ENCODE data around the gene SLC12A6. TPM values are rescaled to one million over a fixed set of nuclear protein-coding genes. Genes with fewer than 3 reads are reported as not detected.

The SLC12A6 gene
- total RNA-seq, 1 experiment from 2014 or later: 15.1 TPM

DNA sequence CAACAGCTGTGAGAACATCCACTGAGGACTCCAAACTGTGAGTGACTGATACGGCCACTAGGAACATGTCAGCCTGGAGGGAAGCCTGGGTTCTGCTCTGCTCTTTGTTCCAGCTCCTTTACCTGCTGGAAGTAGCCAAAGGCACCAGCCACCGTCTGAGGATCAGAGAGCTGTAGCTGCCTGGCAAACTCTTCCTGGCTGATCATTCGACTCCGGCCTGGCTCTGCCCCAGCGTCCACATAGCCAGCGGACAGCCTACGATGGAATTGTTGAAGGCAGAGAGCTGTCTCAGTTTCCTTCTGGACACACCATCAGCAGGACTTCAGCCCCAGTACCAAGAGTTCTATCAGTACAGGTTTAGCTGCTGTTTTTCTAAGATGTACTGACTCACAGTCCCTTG is 23.7 kb upstream of the SLC12A6 start:
- POLR2A ChIA-PET: no interaction called here
- no TSS peak for BruUV-seq (replicated peaks)
- TF ChIP-seq EZH2phosphoT487 (IDR thresholded peaks at IDR 0.05; ENCODE audit: borderline replicate concordance): no peak
- no peak for TF ChIP-seq YY1 (IDR thresholded peaks at IDR 0.05; ENCODE audit: extremely low read depth, insufficient replicate concordance, low read depth, low read length)
- TF ChIP-seq, protein P1, sequence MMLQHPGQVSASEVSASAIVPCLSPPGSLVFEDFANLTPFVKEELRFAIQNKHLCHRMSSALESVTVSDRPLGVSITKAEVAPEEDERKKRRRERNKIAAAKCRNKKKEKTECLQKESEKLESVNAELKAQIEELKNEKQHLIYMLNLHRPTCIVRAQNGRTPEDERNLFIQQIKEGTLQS (IDR thresholded peaks at IDR 0.05): no peak
- TF ChIP-seq SP1 (IDR thresholded peaks at IDR 0.05; ENCODE audit: low read depth): no peak
- TF ChIP-seq SIN3A (IDR thresholded peaks at IDR 0.05; ENCODE audit: low read depth): no peak
- TF ChIP-seq, protein P2, sequence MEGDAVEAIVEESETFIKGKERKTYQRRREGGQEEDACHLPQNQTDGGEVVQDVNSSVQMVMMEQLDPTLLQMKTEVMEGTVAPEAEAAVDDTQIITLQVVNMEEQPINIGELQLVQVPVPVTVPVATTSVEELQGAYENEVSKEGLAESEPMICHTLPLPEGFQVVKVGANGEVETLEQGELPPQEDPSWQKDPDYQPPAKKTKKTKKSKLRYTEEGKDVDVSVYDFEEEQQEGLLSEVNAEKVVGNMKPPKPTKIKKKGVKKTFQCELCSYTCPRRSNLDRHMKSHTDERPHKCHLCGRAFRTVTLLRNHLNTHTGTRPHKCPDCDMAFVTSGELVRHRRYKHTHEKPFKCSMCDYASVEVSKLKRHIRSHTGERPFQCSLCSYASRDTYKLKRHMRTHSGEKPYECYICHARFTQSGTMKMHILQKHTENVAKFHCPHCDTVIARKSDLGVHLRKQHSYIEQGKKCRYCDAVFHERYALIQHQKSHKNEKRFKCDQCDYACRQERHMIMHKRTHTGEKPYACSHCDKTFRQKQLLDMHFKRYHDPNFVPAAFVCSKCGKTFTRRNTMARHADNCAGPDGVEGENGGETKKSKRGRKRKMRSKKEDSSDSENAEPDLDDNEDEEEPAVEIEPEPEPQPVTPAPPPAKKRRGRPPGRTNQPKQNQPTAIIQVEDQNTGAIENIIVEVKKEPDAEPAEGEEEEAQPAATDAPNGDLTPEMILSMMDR (IDR thresholded peaks at IDR 0.05 in 2 of 3, conservative IDR thresholded peaks at IDR 0.05 in 1 of 3; ENCODE audit: borderline replicate concordance in 1 of 3, insufficient read depth in 1 of 3, low read depth in 2 of 3, low read length in 2 of 3): no peak
- Histone ChIP-seq H3K9ac (ENCODE audit: low read length) (no peak overlapping the region), H3K9me3 (ENCODE audit: control insufficient read depth in 1 of 2, insufficient read depth in 1 of 2, low read depth in 1 of 2, low read length in 2 of 2) (no peaks in the 10 kb centered on the region), H3K4me3 (replicated peaks in 1 of 2; ENCODE audit: low read depth in 1 of 2, low read length in 2 of 2) (no peak overlapping the region), H3K27ac (ENCODE audit: low read depth, low read length) (no peak overlapping the region), H3K36me3 (ENCODE audit: control insufficient read depth in 1 of 2, insufficient read depth in 2 of 2, low read length in 2 of 2) (peaks cover 18 to 36% of the 10 kb centered on the region in 2 experiments; a peak in 3 of 4 replicates), H3K4me1 (ENCODE audit: control insufficient read depth in 1 of 2, insufficient read depth in 2 of 2, low read length in 2 of 2) (peaks cover 17 to 43% of the 10 kb centered on the region in 2 experiments), H3K9me2 (ENCODE audit: insufficient read depth) (no peaks in the 10 kb centered on the region), H2AFZ (ENCODE audit: low read depth, low read length, poor library complexity, severe bottlenecking) (no peak overlapping the region), H3K4me2 (ENCODE audit: low read length) (no peak overlapping the region), H3K79me2 (ENCODE audit: insufficient read depth, low read length) (peaks cover 17% of the 10 kb centered on the region), H3K27me3 (ENCODE audit: insufficient read depth, low read length) (no peaks in the 10 kb centered on the region), H4K20me1 (ENCODE audit: insufficient read depth) (no peaks in the 10 kb centered on the region; the same call in 1 of the 2 replicates)
- ATAC-seq: no peak
- no peak for DNase-seq (ENCODE audit: low read depth, low spot score)
- intact Hi-C loops (cut with micrococcal nuclease): loop anchor here (10.0 kb wide), 3 partner anchors 46 to 296 kb away; partner anchors contain the start of gene EMC4
- RAD21 ChIA-PET (ENCODE audit: low non-redundant PET in 1 of 2, low total read pairs in 2 of 2, uncharacterized antibody in 2 of 2, unreplicated experiment in 2 of 2): no interaction called here
- CTCF ChIA-PET: interaction anchor here (1.1 kb wide), 1 partner anchor 19 kb away, joined by 3 read pairs; the partner anchor contains the start of gene NOP10

DNA sequence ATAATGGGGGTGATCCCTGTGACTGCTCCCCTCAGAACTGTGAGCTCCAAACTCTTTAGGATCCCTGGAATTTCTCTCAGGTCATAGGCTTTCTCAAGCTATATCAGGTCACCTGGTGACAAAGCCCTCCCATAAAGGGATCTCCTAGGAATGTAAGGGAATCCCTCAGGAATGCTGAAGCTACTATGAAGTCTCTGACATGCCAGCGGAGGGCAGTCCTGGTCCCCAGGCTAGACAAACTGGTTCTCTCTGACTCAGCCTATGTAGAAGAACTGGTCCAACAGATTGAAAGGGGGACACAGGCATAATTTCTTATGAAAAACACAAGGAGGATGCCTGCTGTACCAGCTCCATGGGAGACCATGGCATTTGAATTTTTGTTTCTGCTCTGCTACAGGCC is 22.7 kb upstream of the SLC12A6 start:
- Histone ChIP-seq H3K4me3 (replicated peaks in 1 of 2; ENCODE audit: low read depth in 1 of 2, low read length in 2 of 2) (no peak overlapping the region), H3K4me1 (ENCODE audit: control insufficient read depth in 1 of 2, insufficient read depth in 2 of 2, low read length in 2 of 2) (peaks cover 9 to 33% of the 10 kb centered on the region in 2 experiments), H3K27ac (ENCODE audit: low read depth, low read length) (no peak overlapping the region), H3K9ac (ENCODE audit: low read length) (no peak overlapping the region), H4K20me1 (ENCODE audit: insufficient read depth) (no peaks in the 10 kb centered on the region), H3K79me2 (ENCODE audit: insufficient read depth, low read length) (peaks cover 7% of the 10 kb centered on the region), H3K9me2 (ENCODE audit: insufficient read depth) (no peaks in the 10 kb centered on the region), H2AFZ (ENCODE audit: low read depth, low read length, poor library complexity, severe bottlenecking) (no peak overlapping the region), H3K4me2 (ENCODE audit: low read length) (peak overlapping the region; percentile 22), H3K27me3 (ENCODE audit: insufficient read depth, low read length) (no peaks in the 10 kb centered on the region), H3K36me3 (ENCODE audit: control insufficient read depth in 1 of 2, insufficient read depth in 2 of 2, low read length in 2 of 2) (peaks cover 18 to 36% of the 10 kb centered on the region in 2 experiments; a peak in 3 of 4 replicates), H3K9me3 (ENCODE audit: control insufficient read depth in 1 of 2, insufficient read depth in 1 of 2, low read depth in 1 of 2, low read length in 2 of 2) (no peaks in the 10 kb centered on the region)
- TF ChIP-seq RAD21 (IDR thresholded peaks at IDR 0.05; ENCODE audit: low read depth) (0 out of 2 replicates have a peak, but pooled peaks have one; percentile 26), SP1 (IDR thresholded peaks at IDR 0.05; ENCODE audit: low read depth) (peak; percentile 47; the same call in 1 of the 2 replicates), SIN3A (IDR thresholded peaks at IDR 0.05; ENCODE audit: low read depth) (0 out of 2 replicates have a peak, but pooled peaks have one; percentile 55), CBX3 (IDR thresholded peaks at IDR 0.05; ENCODE audit: low read depth) (no peak), YY1 (IDR thresholded peaks at IDR 0.05; ENCODE audit: extremely low read depth, insufficient replicate concordance, low read depth, low read length) (no peak), CEBPB (IDR thresholded peaks at IDR 0.05; ENCODE audit: low read depth) (no peak), JUND (IDR thresholded peaks at IDR 0.05) (peak; percentile 53), ZFX (IDR thresholded peaks at IDR 0.05) (no peak), EZH2phosphoT487 (IDR thresholded peaks at IDR 0.05; ENCODE audit: borderline replicate concordance) (no peak)
- TF ChIP-seq, protein P2 (IDR thresholded peaks at IDR 0.05 in 2 of 3, conservative IDR thresholded peaks at IDR 0.05 in 1 of 3; ENCODE audit: borderline replicate concordance in 1 of 3, insufficient read depth in 1 of 3, low read depth in 2 of 3, low read length in 2 of 3): 0 out of 6 replicates have a peak, but pooled peaks of 1 of the 3 experiments have one; percentile 7
- ATAC-seq (peak; percentile 86), DNase-seq (ENCODE audit: low read depth, low spot score) (peak; percentile 56)
- ChIA-PET RAD21 (ENCODE audit: low non-redundant PET in 1 of 2, low total read pairs in 2 of 2, uncharacterized antibody in 2 of 2, unreplicated experiment in 2 of 2) (no interaction called here), POLR2A (interaction anchor here (1.0 kb wide), 1 partner anchor 227 kb away, joined by 3 read pairs; no protein-coding TSS in a partner anchor), CTCF (interaction anchor here (1.1 kb wide), 1 partner anchor 18 kb away, joined by 3 read pairs; the partner anchor contains the start of gene NOP10)
- intact Hi-C loops (cut with micrococcal nuclease): loop anchor here (10.0 kb wide), 3 partner anchors 45 to 295 kb away; partner anchors contain the start of gene EMC4
- BruUV-seq (replicated peaks): no TSS peak
